ENCODE measurements around the gene FBXW9.
"Not testable (repeated sequence)": the region's sequence is repeated elsewhere in the genome, so short reads cannot be mapped to it uniquely, and the experiment has no call there.

FBXW9 gene

DNA sequence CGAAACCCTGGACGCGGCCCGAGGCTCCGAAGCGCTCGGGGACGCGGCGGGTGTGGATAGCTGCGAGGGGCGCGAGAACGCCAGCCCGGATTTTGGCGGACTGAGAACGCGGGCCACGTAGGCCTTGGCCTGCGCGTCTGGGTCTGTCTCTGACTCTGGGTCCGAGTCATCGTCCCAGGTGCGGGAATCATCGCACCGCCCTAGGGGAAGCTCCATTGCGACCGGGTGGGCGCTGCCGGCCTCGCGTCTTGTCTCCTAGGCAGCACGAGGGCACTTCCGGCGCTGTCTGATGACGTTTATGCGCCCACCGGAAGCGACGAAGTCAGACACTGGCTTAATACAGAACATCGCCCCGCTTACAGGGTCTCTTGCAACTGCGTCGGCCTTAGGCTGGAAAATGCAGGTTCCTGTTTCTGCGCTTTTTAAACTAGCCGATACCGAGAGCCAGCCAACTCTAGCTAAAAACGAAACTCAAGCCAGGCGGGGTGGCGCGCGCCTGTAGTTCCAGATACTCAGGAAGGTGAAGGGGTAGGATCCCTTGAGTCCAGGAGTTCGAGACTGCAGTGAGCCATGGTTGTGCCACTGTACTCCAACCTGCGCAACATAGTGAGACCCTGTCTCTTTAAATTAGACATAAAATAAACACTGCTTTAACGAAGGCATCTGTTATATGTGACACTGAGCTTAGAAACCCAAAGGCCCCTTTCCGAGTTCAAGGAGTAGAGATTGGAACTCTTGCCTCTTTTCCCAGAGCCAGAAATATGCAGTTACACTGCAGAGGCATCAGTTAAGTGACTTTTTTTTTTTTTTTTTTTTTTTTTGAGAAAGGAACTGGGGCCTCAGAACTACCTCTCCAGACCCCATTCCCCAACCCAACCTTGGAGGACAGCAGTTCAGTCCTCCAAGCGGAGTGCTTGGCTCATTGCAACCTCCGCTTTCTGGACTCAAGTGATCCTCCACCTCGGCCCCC is at the start of gene FBXW9:
Gene FBXW9 (minus strand): TSS at position 266 of the 970 bp plus-strand sequence. CDS start 50 bp downstream, at position 216.
- peak; percentile 86 for DNase-seq

DNA sequence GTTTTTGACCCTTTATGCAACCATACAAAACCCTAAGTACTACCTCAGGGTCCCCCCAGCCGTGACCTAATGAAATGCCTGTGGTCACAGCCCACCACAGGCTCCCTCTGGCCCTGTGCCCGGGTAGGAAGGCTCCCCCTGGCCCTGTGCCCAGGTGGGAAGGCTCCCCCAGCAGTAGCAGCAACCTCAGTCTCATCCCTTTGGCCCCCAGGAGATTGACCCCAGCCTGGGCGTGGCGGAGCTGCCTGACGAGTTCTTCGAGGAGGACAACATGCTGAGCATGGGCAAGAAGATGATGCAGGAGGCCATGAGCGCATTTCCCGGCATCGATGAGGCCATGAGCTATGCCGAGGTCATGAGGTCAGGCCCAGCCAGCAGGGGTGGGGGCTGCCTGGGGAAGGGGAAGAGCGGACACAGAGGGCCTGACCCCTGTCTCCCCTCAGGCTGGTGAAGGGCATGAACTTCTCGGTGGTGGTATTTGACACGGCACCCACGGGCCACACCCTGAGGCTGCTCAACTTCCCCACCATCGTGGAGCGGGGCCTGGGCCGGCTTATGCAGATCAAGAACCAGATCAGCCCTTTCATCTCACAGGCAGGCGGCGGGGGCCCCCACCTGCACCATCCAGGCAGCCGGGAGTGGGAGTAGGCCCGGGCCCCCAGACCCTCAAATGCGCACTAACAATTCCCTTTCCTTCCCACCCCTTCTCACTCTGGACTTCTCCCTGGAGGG is 48.9 kb upstream of the FBXW9 start:
- no peak for DNase-seq

DNA sequence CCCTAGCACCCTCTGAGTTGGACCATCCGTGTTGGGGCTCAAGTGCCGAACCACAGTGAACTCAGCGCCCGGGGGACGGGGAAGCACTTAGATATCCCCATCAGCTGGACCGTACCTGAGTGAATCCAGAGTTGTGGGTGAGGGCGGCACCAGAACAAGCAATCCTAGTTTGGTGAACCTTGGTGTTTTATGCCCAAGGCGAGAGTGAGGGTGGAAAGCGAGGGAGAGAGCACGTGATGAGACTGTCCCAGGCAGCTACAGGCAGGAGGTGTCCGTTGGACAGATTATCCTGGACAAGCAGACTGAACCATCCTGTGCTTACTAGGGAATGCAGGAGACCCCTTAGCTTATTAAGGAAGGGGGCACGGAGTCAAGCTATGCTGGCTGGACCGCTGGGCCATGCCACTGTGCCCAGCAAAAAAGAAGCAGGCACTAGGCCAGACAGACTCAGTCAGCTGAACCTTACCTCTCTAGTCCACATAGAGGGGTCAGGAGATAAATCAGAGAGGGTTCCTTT is 41.5 kb upstream of the FBXW9 start:
- no peak for DNase-seq

GRCh38 chr19:12736995-12737834 is 40.8 kb upstream of the FBXW9 start, which contains the start of gene GET3:
Gene GET3, plus strand, starts transcription at chr19:12737497. Its CDS starts 9 bp downstream, at chr19:12737506.
- peak; percentile 100 for DNase-seq

- DNase-seq: peak; percentile 50
These were observed 37.2 kb upstream of the FBXW9 start for GRCh38 chr19:12733369-12734214.

DNA sequence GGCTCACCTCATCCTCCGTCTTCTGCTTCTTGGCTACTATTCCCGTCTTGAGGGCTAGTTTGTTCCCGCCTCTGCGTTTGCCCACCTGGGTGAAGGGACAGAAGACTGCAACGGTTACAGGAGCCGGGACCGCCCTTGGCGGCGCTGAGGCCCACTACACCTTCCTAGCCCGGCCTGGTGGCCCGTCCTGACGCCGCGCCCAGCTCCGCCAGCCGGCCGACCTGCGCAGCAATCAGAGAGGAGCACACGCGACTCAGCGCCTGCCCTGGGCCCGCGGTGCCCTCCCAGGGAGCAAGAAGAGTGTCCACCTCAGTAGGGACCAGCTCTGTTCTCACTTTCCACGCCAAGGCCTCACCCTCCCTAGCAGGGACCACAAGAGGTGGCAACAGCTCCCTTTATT is 34.9 kb upstream of the FBXW9 start:
- DNase-seq: no peak

DNA sequence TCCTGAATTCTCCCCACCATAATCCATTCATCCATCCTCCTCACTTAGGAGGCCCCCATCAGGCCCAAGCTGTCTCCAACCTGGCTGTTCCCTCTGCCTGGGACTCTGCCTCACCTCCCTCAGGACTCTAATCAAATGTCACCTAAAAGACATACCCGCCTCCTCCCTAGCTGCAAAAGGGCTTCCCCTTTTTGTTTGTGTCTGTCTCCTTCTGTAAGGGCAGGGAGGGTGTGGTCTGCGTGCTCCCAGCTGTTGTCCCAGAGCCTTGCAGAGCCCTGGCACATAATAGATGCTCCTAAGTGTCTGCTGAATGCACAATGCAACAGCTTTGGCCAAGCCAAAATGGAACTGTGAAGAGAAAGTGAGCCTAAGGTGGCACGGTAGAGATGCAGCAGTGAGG is 33.6 kb upstream of the FBXW9 start:
- DNase-seq: no peak

DNA sequence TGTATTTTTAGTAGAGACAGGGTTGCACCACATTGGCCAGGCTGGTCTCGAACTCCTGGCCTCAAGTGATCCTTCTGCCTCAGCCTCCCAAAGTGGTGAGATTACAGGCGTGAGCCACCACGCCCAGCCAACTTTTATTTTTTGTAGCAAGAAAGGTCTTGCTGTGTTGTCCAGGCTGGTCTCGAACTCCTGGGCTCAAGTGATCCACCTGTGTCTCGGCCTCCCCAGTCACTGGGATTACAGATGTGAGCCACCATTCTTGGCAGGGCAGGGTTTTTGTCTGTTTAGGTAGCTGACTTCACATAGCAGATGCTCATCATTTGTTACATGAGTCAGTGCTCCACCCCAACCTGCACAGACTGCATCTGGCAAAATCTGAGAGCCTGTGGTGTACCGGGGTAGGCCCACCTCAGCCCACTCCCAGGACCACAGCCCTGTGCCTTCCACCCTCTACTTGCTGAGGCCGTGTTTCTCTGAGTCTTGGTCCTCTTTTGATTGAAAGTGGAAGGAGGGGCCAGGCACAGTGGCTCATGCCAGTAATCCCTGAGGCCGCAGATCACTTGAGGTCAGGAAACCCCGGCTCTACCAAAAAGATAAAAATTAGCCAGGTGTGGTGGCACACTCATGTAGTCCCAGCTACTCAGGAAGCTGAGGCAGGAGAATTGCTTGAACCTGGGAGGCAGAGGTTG is 31.5 kb upstream of the FBXW9 start:
- no peak for DNase-seq

DNA sequence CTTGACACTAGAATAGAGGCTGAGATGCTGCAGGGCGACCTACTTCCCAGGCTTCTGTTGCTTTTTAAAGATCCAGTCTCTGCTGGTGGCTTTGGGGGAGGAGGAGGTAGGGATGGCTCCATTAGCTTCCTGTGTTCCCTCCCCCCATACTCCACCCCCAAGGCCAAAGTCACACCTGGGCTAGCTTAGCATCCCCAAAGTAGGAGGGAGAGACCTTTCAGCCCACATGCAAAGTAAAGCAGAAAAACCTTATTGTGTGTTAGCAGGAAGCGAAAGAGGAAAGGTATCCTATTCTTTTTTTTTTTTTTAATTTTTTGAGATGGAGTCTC is 30.5 kb upstream of the FBXW9 start:
- DNase-seq: no peak

GRCh38 chr19:12725612-12726011 is 29.2 kb upstream of the FBXW9 start:
- DNase-seq: not testable (repeated sequence)

- peak; percentile 63 for DNase-seq
These were observed 27.4 kb upstream of the FBXW9 start, which contains the start of gene TNPO2 for GRCh38 chr19:12723641-12724426. Gene TNPO2, minus strand, starts transcription at chr19:12723932. Its CDS starts 2,955 bp downstream, at chr19:12720977.

GRCh38 chr19:12723381-12723640 is 26.9 kb upstream of the FBXW9 start:
- DNase-seq: no peak

GRCh38 chr19:12722566-12723380 is 26.3 kb upstream of the FBXW9 start:
- peak; percentile 95 for DNase-seq

DNA sequence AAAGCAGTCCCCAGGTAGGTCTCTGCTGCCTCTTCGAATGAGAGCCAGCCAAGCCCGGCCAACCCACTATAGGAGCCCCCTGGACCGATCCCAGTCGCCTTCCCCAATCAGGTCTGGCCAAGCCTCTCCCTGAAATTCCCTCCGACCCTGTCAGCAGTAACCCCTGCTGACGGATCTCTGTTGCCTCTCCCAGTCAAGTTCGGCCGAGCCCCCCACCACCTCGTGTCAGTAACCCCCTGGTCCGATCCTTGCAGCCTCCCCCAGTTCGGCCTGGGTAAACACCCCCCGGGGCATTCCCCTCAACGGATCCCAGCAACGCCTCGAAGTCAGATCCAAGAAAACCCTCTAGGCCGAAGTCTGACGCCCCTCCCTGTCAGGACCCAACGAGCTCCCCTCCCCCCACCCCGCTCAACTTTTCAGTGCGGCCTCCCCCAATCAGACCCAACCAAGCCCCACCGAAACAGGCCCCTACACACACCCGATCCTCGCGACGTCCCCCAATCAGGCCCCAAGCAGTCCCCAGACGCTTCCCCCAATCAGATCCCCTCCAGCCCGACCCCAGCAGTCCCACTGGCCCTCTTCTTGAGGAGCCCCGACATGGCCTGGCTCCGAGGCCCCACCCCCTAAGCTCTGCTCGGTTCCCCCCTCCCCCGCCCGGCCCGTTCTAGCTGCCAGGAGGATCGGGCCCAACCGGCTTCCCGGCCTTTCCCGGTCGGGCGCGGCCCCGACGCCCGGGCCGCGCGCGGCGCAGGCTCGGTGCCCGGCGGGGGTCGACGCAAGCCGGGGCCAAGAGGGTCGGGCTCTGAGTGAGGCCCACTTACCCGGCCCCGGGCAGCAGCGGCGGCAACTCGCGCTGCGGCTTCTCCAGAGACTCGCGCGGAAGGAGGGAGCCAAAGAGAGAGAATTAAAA is 25.5 kb upstream of the FBXW9 start:
- no peak for DNase-seq

GRCh38 chr19:12720851-12721655 is 24.6 kb upstream of the FBXW9 start:
- no peak for DNase-seq

DNA sequence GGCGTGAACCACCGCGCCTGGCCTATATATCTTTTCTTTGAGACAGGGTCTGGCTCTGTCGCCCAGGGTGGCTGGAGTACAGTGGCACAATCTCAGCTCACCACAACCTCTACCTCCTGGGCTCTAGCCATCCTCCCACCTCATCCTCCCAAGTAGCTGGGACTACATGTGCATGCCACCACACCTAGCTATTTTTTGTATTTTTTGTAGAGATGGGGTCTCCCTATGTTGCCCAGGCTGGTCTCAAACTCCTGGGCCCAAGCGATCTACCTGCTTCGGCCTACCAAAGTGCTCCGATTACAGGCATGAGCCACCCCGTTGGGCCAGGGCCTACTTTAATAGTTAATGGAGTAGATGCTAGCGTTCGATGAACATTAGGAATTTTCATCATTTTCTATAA is 23.9 kb upstream of the FBXW9 start:
- DNase-seq: no peak

DNA sequence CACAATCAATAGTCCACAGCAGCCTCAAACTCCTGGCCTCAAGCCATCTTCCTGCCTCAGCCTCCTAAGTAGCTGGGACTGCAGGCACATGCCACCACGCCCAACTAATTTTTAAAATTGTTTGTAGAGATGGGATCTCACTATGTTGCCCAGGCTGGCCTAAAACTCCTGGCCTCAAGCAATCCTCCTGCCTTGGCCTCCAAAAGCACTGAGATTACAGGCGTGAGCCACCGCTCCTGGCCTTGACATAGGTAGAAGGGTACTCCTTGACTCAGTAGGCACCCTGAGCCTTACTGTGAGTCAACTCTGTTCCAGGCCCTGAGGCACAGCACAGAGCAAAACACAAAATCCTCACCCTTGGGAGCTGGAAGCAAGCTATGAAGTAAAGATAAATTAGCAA is 19.5 kb upstream of the FBXW9 start:
- DNase-seq: no peak

DNA sequence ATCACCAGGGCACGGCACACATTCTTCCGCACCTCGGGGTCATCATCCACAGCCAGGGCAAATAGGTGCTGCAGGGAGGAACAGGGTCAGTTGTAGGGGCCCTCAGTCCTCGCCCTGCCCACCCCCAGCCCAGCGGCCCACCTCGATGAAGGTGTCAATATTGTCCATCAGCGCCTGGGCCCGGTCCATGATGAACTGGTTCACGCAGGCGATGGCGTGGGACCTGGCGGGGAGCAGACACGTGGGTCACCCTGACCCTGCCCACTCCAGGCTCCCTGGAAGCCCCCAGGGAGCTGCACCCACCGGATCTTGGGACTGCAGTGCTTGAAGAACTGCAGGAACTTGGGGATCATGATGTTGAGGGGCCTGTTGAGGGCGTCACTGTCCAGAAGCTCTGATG is 18.7 kb upstream of the FBXW9 start:
- DNase-seq: no peak

All from DMS 273 treated with DMSO at 0.1 percent for 48 hours (cell line).